Heart right ventricle (tissue), 16 donors: ENCODE data around the gene HJURP. TPM values are rescaled to one million over a fixed set of nuclear protein-coding genes. Genes with fewer than 3 reads are reported as not detected.

Experiments used
- ATAC-seq, 8 donors: fragments of 200-7000 bp; cut with Tn5 transposase; one replicate each; pipeline ENCODE4 v1.9.1; 2020; ENCODE audit warnings: mild to moderate bottlenecking in 8 of 8, moderate library complexity in 8 of 8, moderate number of reproducible peaks in 1 of 8
- DNase-seq, 2 donors: peaks; one replicate each; pipeline ENCODE4 v3.0.0-alpha.2; 2020
- H3K27ac ChIP-seq, 10 donors: fragments of 200-600 bp; sonication (generic) in 2 of 10; one replicate each; pipeline versions ENCODE4 v1.5.0 to v1.8.0; 2020 to 2022; ENCODE audit warnings: mild to moderate bottlenecking in 3 of 10
- H3K27me3 ChIP-seq, 7 donors: fragments of 200-600 bp; one replicate each; pipeline ENCODE4 v1.8.0; 2021 to 2022; ENCODE audit warnings: mild to moderate bottlenecking in 2 of 7
- H3K36me3 ChIP-seq, 9 donors: fragments of 200-600 bp; sonication (generic) in 1 of 9; one replicate each; pipeline versions ENCODE4 v1.5.0 to v1.8.0; 2020 to 2022; ENCODE audit warnings: mild to moderate bottlenecking in 2 of 9
- H3K4me1 ChIP-seq, 9 donors: fragments of 200-600 bp; sonication (generic) in 1 of 9; one replicate each; pipeline versions ENCODE4 v1.5.0 to v1.8.0; 2020 to 2022; ENCODE audit warnings: mild to moderate bottlenecking in 4 of 9
- H3K4me3 ChIP-seq, 10 donors: fragments of 200-600 bp; sonication (generic) in 2 of 10; one replicate each; pipeline versions ENCODE4 v1.5.0 to v1.8.0; 2020 to 2022; ENCODE audit warnings: mild to moderate bottlenecking in 7 of 10, moderate library complexity in 2 of 10
- H3K9me3 ChIP-seq, 11 donors: fragments of 200-600 bp in 10 of 11; sonication (generic) in 2 of 11; one replicate each; pipeline versions ENCODE4 v1.5.0 to v1.8.0; 2013 to 2022; ENCODE audit warnings: mild to moderate bottlenecking in 2 of 11, control low read depth in 1 of 11, moderate library complexity in 1 of 11
- CTCF ChIP-seq, 9 donors: fragments of 200-600 bp; sonication (generic) in 2 of 9; IDR thresholded peaks; one replicate each; pipeline versions ENCODE4 v1.5.0 to v1.8.0; 2021 to 2022; ENCODE audit warnings: antibody characterized with exemption in 9 of 9, mild to moderate bottlenecking in 5 of 9, moderate library complexity in 1 of 9
- WGBS, 2 donors: extraction: QIAGEN DNeasy Blood & Tissue Kit; methylation state at CpG; one replicate each; pipeline ENCODE4 v1.1.7; 2013; ENCODE audit warnings: inconsistent platforms in 1 of 2; 5-methylcytosine and 5-hydroxymethylcytosine counted together
- intact Hi-C, 10 donors: fragments of 100-400 bp; cut with DNase I; formaldehyde crosslinking; loops; one replicate each; pipeline versions ENCODE4 v1.11.1 to v1.14.2; 2022
- polyA plus RNA-seq, 2 donors: library from polyadenylated mRNA; stranded (reverse); fragments of 200-250 nt; gene quantifications; one replicate each; pipeline ENCODE4 v1.2.3, GENCODE V29; 2013
- total RNA-seq, 10 donors: library from RNA; stranded (reverse); fragmentation: NEBNext Ultra II Directional in 3 of 10; extraction: Animal tissue kit (Norgen Biotek cat#: 25700) in 3 of 10; gene quantifications; one replicate each; pipeline versions ENCODE4 v1.2.1 to v1.2.4, GENCODE V29; 2021 to 2023
- donor health status: Arrhythmogenic right ventricular cardiomyopathy.
- donor health status: ischemic (EF 13 %, LVEDD 7.1; RV severe dilation, severe dysfunction).
- donor health status: healthy with polysubstance abuse.
- donor health status: DM: no; HTN: yes; CAD: no.
- donor health status: DM: no; HTN: no; CAD: no.
- donor health status: ischemic (EF 25% LVEDD 6.9; RV normal size, moderate dysfunction).
- donor health status: ischemic (EF 25% LVEDD 5.7; RV mildly dilated, moderate dysfunction).
- donor health status: healthy.
- donor health status: DM: yes; HTN: yes; CAD: no.
- donor health status: Ischemic cardiomyopathy.
- donor health status: ischemic (EF 35%, LVEDD 5.7; RV mildly dilated, moderate dysfunction).
- donor health status: nonischemic (EF 11% LVEDD 7.7; RV severe dilation, severe dysfunction).
- donor health status: DM: yes; HTN: yes; CAD: no.
- donor health status: PGD.
- donor health status: ischemic (EF 29% LVEDD 5.4; RV normal size, mild dysfunction).
- donor health status: nonischemic (EF 23%, LVEDD 6.1; RV moderate dilation, normal function).

The HJURP gene
- total and polyA plus RNA-seq, 12 donors: 0.22 to 2.9 (median 0.44) TPM; not detected in 4

- Histone ChIP-seq H3K27ac (no peak overlapping the region), H3K36me3 (peaks cover 0 to 39% (median 0%) of the 10 kb centered on the region in 9 donors), H3K4me1 (no peaks in the 10 kb centered on the region), H3K27me3 (peaks cover 0 to 10% (median 0%) of the 10 kb centered on the region in 7 donors), H3K9me3 (no peaks in the 10 kb centered on the region), H3K4me3 (no peak overlapping the region)
- no peak for TF ChIP-seq CTCF (IDR thresholded peaks at IDR 0.05)
- no peak for DNase-seq
- no peak for ATAC-seq
- intact Hi-C loops: no loop called here
- WGBS, 2 donors: 58% methylated on average over 7 of the region's 7 CpGs
Observed at GRCh38 chr2:233832869-233833311, 21.4 kb downstream of the HJURP start.

GRCh38 chr2:233832414-233832813 is 21.9 kb downstream of the HJURP start:
- Histone ChIP-seq H3K36me3 (peaks cover 0 to 35% (median 0%) of the 10 kb centered on the region in 9 donors), H3K27ac (no peak overlapping the region), H3K27me3 (peaks cover 0 to 10% (median 0%) of the 10 kb centered on the region in 7 donors), H3K4me3 (no peak overlapping the region), H3K4me1 (no peaks in the 10 kb centered on the region), H3K9me3 (no peaks in the 10 kb centered on the region)
- TF ChIP-seq CTCF (IDR thresholded peaks at IDR 0.05): no peak
- intact Hi-C loops: no loop called here
- 71 to 77% methylated on average over 9 of the region's 9 CpGs for WGBS, 2 donors
- no peak for ATAC-seq
- no peak for DNase-seq

GRCh38 chr2:233831861-233832260 is 22.5 kb downstream of the HJURP start:
- DNase-seq: no peak
- Histone ChIP-seq H3K4me3 (no peak overlapping the region), H3K27me3 (peaks cover 0 to 10% (median 0%) of the 10 kb centered on the region in 7 donors), H3K36me3 (peaks cover 0 to 29% (median 0%) of the 10 kb centered on the region in 9 donors), H3K27ac (no peak overlapping the region), H3K9me3 (peaks cover 0 to under 1% (median 0%) of the 10 kb centered on the region in 11 donors), H3K4me1 (no peaks in the 10 kb centered on the region)
- intact Hi-C loops: no loop called here
- no peak for TF ChIP-seq CTCF (IDR thresholded peaks at IDR 0.05)
- 88 to 95% methylated on average over 6 of the region's 6 CpGs for WGBS, 2 donors
- ATAC-seq: no peak

- Histone ChIP-seq H3K4me3 (no peak overlapping the region), H3K27me3 (peaks cover 0 to 10% (median 0%) of the 10 kb centered on the region in 7 donors), H3K27ac (no peak overlapping the region), H3K9me3 (peaks cover 0 to 8% (median 0%) of the 10 kb centered on the region in 11 donors), H3K4me1 (no peaks in the 10 kb centered on the region), H3K36me3 (peaks cover 0 to 22% (median 0%) of the 10 kb centered on the region in 9 donors)
- WGBS, 2 donors: 63 to 72% methylated on average over 14 of the region's 14 CpGs
- no peak for TF ChIP-seq CTCF (IDR thresholded peaks at IDR 0.05)
- intact Hi-C loops: no loop called here
- no peak for ATAC-seq
- DNase-seq: no peak
Observed at GRCh38 chr2:233831011-233831721, 23.2 kb downstream of the HJURP start.
